ENCODE results near the gene MACROH2A1.

DNA sequence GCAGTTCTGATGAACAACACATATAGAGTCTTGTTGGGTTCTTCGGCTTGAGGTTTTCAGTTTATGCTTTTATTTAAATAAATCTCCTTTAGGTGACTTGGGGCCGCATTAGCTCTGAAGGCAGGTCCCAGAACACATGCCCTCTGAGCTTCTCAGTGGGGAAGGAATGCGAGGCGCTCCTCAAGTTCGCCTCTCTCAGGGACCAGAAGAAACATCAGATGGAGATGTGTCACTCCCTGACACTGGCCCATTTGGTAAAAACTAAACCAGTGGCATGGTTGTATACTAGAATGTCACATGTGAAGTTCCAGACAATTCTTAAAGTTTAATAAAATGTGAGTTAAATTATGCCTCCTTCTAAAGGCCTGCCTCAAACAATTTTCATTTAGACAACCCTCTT lies 1.9 kb downstream of the MACROH2A1 start:
- TF ChIP-seq, protein P1, sequence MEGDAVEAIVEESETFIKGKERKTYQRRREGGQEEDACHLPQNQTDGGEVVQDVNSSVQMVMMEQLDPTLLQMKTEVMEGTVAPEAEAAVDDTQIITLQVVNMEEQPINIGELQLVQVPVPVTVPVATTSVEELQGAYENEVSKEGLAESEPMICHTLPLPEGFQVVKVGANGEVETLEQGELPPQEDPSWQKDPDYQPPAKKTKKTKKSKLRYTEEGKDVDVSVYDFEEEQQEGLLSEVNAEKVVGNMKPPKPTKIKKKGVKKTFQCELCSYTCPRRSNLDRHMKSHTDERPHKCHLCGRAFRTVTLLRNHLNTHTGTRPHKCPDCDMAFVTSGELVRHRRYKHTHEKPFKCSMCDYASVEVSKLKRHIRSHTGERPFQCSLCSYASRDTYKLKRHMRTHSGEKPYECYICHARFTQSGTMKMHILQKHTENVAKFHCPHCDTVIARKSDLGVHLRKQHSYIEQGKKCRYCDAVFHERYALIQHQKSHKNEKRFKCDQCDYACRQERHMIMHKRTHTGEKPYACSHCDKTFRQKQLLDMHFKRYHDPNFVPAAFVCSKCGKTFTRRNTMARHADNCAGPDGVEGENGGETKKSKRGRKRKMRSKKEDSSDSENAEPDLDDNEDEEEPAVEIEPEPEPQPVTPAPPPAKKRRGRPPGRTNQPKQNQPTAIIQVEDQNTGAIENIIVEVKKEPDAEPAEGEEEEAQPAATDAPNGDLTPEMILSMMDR (IDR thresholded peaks at IDR 0.05), result no peak
- TF ChIP-seq POLR2A (IDR thresholded peaks at IDR 0.05) (no peak), EP300 (IDR thresholded peaks at IDR 0.05) (no peak)
